ENCODE measurements around the gene NIM1K.
"Not testable (repeated sequence)": the region's sequence is repeated elsewhere in the genome, so short reads cannot be mapped to it uniquely, and the experiment has no call there.

NIM1K gene

GRCh38 chr5:43190755-43191603, 1.0 kb upstream of the NIM1K start:
- no peak for DNase-seq (ENCODE audit: low read depth, low spot score)

DNA sequence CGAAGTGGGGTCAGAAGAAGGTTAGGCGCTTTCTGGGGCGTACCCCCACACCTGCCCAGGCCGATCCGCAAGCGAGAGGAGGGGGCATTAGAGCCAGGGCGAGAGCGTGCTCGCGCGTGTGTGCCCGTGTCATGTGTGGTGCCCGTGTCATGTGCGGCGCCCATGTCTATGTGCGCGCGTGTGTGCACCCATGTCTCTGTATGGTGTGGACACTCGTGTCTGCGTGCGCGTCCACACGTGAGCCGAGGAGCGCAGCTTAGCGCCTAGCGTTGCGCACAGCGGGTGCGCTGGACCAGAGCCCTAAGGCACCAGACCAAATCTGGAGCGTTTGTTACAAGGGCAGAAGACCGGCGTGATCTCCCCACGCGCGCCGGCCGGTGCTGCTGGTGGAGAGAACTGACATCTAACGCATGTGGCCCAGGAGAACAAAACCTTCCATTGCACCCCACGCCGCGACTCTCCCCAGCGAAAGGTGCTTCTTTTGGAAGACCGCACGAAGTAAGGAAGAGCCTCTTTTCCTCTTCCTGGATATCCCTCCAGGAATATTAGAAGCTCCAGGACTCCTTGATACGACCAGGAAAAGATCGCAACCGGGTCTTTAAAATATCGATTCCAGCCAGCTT, 644 bp downstream of the NIM1K start:
- DNase-seq (ENCODE audit: low read depth, low spot score) = no peak

GRCh38 chr5:43193181-43193893, 1.3 kb downstream of the NIM1K start:
- DNase-seq (ENCODE audit: low read depth, low spot score) = no peak

GRCh38 chr5:43193894-43194265, 1.9 kb downstream of the NIM1K start:
- DNase-seq (ENCODE audit: low read depth, low spot score) = no peak

GRCh38 chr5:43195670-43196265, 3.7 kb downstream of the NIM1K start:
- DNase-seq (ENCODE audit: low read depth, low spot score) = no peak

GRCh38 chr5:43197535-43197934, 5.5 kb downstream of the NIM1K start:
- no peak for DNase-seq (ENCODE audit: low read depth, low spot score)

DNA sequence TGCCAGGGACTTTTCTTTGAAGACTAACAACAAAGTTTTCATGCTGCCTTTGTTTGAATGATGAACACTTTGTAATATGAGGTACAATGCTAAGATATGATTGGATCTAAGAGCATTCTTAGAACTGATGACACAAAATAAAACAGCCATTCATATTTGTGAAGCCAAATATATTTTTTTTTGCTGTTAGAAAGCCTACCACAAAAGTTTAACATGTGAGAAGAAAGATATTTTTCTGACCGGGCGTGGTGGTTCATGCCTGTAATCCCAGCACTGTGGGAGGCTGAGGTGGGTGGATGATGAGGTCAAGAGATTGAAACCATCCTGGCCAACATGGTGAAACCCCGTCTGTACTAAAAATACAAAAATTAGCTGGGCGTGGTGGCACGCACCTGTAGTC, 9.4 kb downstream of the NIM1K start:
- DNase-seq (ENCODE audit: low read depth, low spot score) = not testable (repeated sequence)

DNA sequence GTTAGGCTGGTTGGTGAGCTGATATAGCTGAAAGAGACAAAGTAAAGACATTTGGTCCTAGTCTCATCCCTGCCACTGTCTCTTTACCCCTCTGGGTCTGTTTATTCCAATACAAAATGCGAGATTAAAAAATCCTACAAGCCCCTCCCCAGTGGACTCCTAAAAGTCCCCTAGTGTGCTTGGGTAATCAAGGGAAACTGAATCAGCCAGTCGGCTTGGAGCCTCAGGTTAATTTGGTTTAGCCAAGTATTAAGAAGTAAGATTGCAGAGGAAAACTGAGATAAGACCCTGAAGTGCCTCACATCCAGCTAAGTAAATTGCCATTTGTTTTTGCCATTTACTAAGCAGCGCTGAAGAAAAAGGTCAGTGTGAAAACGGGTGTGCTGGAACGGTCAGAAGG, 10.4 kb downstream of the NIM1K start:
- no peak for DNase-seq (ENCODE audit: low read depth, low spot score)

GRCh38 chr5:43203373-43203772, 11.3 kb downstream of the NIM1K start:
- no peak for DNase-seq (ENCODE audit: low read depth, low spot score)

GRCh38 chr5:43204958-43205357, 12.9 kb downstream of the NIM1K start:
- no peak for DNase-seq (ENCODE audit: low read depth, low spot score)

- DNase-seq (ENCODE audit: low read depth, low spot score) = no peak
These were observed 15.6 kb downstream of the NIM1K start for GRCh38 chr5:43207601-43208000.

DNA sequence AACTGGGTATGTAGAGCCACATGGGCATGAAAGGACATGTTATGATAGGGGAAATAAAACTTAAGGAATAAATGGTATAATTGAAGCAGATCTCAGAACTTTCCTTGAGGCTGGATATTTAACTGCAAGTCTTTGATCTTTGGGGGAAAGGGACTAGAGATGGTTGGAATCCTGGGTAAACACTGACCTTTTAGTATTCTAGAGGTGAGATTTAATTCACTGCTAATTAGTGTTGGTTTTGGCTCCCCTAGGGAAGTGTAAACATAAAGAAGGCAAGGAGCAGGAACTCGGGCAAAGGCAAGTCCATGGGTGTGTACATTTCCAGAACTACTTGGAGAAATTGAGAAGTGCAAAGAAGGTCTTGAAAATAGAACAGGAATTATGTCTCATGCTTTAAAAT, 16.6 kb downstream of the NIM1K start:
- DNase-seq (ENCODE audit: low read depth, low spot score) = no peak

GRCh38 chr5:43209060-43209459, 17.0 kb downstream of the NIM1K start:
- DNase-seq (ENCODE audit: low read depth, low spot score) = no peak

- no peak for DNase-seq (ENCODE audit: low read depth, low spot score)
These were observed 17.8 kb downstream of the NIM1K start for GRCh38 chr5:43209833-43210232.

DNA sequence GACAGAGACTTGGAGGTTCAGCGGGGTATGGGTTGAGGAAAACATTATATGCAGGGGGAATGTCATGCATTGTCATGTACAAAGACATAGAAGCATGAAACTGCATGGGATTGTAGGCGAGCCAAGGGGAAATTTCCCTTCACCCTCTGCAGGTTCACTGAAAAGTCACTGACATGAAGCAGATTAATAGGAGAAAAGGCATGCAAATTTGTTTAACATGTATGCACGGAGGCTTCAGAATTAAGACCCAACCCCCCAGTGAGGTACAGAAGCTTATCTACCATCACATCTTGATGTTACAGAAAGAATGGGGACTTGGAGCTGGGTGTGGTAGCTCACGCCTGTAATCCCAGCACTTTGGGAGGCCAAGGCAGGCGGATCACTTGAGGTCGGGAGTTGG, 18.5 kb downstream of the NIM1K start:
- DNase-seq (ENCODE audit: low read depth, low spot score) = no peak

DNA sequence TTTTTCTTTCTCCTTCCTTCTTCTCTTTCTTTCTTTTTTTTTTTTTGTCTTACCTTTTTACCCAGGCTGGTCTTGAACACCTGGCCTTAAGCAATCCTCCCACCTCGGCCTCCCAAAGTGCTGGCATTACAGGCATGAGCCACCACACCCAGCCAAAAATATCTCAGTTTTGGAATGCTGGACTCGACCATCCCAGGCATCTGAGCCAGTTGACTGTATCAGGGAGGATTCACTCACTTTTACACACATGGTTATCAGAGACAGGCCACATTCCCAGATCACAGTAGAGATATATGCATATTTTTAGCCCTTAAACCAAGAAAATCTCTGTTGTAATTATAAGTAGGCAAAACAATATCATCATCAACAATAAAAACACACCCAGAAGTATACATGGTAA, 21.9 kb downstream of the NIM1K start:
- no peak for DNase-seq (ENCODE audit: low read depth, low spot score)

DNA sequence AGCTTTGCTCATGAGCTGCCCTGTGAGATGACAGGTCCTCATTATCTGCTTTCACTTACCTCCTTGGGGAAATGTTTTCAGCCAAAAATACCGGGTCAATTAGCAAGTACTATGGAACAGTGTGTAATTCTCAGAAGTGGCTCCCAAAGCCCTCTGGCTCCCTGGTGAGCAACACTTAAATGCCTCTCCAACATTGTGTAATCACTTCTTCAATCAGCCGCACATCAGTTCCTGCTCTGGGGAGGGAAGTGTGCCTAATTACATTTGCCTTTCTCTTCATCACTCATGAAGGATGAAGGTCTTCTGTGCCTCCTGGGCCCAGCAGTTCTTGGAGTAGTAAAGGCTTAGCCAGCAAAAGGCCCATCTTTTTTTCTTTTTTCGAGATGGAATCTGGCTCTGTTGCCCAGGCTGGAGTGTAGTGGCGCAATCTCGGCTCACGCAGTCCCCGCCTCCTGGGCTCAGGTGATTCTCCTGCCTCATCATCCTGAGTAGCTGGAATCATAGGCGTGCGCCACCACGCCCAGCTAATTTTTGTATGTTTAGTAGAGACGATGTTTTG, 23.1 kb downstream of the NIM1K start:
- no peak for DNase-seq (ENCODE audit: low read depth, low spot score)

GRCh38 chr5:43216941-43217340, 24.9 kb downstream of the NIM1K start:
- no peak for DNase-seq (ENCODE audit: low read depth, low spot score)

- no peak for DNase-seq (ENCODE audit: low read depth, low spot score)
These were observed 27.1 kb downstream of the NIM1K start for GRCh38 chr5:43219120-43219519.

DNA sequence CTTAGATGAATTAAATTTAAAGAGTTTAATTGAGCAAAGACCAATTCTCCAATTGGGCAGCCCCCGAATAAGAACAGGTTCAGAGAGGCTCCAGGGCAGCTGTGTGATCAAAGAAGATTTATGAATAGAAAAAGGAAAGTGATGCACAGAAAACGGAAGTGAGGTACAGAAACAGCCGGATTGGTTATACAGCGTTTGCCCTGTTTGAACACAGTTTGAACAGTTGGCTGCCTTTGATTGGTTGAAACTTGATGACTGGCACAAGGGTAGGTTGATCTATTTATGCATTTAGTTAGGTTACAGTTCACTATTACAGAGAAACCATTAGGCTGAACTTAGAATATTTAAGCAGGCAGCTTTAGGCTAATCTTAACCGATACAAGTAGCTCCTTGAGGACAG, 29.5 kb downstream of the NIM1K start:
- DNase-seq (ENCODE audit: low read depth, low spot score) = no peak

GRCh38 chr5:43225649-43226245, 33.7 kb downstream of the NIM1K start:
- no peak for DNase-seq (ENCODE audit: low read depth, low spot score)

DNA sequence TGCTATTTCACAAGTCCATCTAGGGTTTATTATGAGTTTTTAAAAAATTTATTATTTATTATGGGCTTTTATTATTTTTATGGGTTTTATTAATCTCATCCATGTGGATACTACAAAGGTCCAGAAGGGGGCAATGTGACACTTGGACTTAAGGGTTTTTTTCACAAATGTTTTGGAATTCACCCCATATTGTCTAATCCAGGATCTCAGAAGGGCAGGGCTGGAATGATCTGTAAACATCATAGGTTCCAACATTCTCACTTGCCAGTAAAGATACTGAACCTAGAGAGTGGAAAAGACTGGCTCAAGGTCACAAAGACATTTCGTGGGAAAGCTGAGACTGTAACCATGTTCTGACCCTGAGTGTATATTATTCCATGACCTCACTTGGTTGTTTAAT, 35.6 kb downstream of the NIM1K start:
- DNase-seq (ENCODE audit: low read depth, low spot score) = no peak
